Keratinocyte (primary cell): ENCODE measurements around the gene ZBTB49.

Experiments used
- CTCF ChIP-seq, 3 experiments: IDR thresholded peaks in 1 of 3; conservative IDR thresholded peaks in 1 of 3; optimal IDR thresholded peaks in 1 of 3; 2 replicates in 2 of 3; 3 replicates in 1 of 3; pipeline versions ENCODE3 to v1.5.1; 2011; ENCODE audit warnings: low read length in 3 of 3, mild to moderate bottlenecking in 3 of 3, moderate library complexity in 2 of 3, control low read depth in 1 of 3, inconsistent platforms in 1 of 3; ENCODE audit not compliant: insufficient read depth in 2 of 3; ENCODE audit errors: extremely low read depth in 1 of 3
- EZH2 ChIP-seq: IDR thresholded peaks from one replicate; pipeline ENCODE4 v1.6.1; 2012; ENCODE audit warnings: inconsistent platforms, mild to moderate bottlenecking, low read length, moderate library complexity

GRCh38 chr4:4254666-4255065 is 35.4 kb upstream of the ZBTB49 start:
- TF ChIP-seq CTCF (optimal IDR thresholded peaks at IDR 0.05 in 1 of 3, IDR thresholded peaks at IDR 0.05 in 1 of 3, conservative IDR thresholded peaks at IDR 0.05 in 1 of 3; ENCODE audit: extremely low read depth in 1 of 3, insufficient read depth in 2 of 3, low read length in 3 of 3), result no peak
- no peak for TF ChIP-seq EZH2
